Nephron progenitor cell (in vitro differentiated cells): Measurements from ENCODE around the gene PTPRK.

Experiments
- DNase-seq: peaks from one replicate; pipeline ENCODE4 v3.0.0; 2021
- H3K27ac Mint-ChIP-seq: 2 replicates; pipeline ENCODE4 v1.8.0; 2021; ENCODE audit warnings: mild to moderate bottlenecking, moderate library complexity, mixed read lengths
- H3K27me3 Mint-ChIP-seq: 2 replicates; pipeline ENCODE4 v1.8.0; 2021; ENCODE audit warnings: mild to moderate bottlenecking, low read depth, mixed read lengths; ENCODE audit not compliant: poor library complexity
- H3K36me3 Mint-ChIP-seq: 2 replicates; pipeline ENCODE4 v1.8.0; 2021; ENCODE audit warnings: low read depth, mixed read lengths
- H3K4me1 Mint-ChIP-seq: 2 replicates; pipeline ENCODE4 v1.8.0; 2021; ENCODE audit warnings: mixed read lengths
- H3K4me3 Mint-ChIP-seq: 2 replicates; pipeline ENCODE4 v1.8.0; 2021; ENCODE audit warnings: mild to moderate bottlenecking, moderate library complexity, mixed read lengths
- H3K9me3 Mint-ChIP-seq: 2 replicates; pipeline ENCODE4 v1.8.0; 2021; ENCODE audit warnings: mild to moderate bottlenecking, moderate library complexity, mixed read lengths
- CTCF ChIP-seq: fragments of 200-600 bp; sonication (generic); IDR thresholded peaks from 2 replicates; pipeline ENCODE4 v1.5.0; 2021; ENCODE audit warnings: antibody characterized with exemption

PTPRK gene

GRCh38 chr6:128225612-128226011, 294.8 kb downstream of the PTPRK start:
- no peak for TF ChIP-seq CTCF
- H3K4me3 Mint-ChIP-seq, result no peak overlapping the region
- DNase-seq, result no peak
- no peaks in the 10 kb centered on the region for H3K27me3 Mint-ChIP-seq
- no peaks in the 10 kb centered on the region for H3K4me1 Mint-ChIP-seq
- H3K36me3 Mint-ChIP-seq, result peaks cover 19% of the 10 kb centered on the region
- no peak overlapping the region for H3K27ac Mint-ChIP-seq
- no peaks in the 10 kb centered on the region for H3K9me3 Mint-ChIP-seq

GRCh38 chr6:128216917-128217316, 303.5 kb downstream of the PTPRK start:
- no peak for DNase-seq
- Mint-ChIP-seq H3K4me3 (no peak overlapping the region), H3K27ac (no peak overlapping the region), H3K27me3 (no peaks in the 10 kb centered on the region), H3K36me3 (peaks cover 23% of the 10 kb centered on the region), H3K4me1 (no peaks in the 10 kb centered on the region), H3K9me3 (no peaks in the 10 kb centered on the region)
- no peak for TF ChIP-seq CTCF

- H3K4me3 Mint-ChIP-seq, result no peak overlapping the region
- H3K36me3 Mint-ChIP-seq, result peaks cover 6% of the 10 kb centered on the region
- TF ChIP-seq CTCF, result no peak
- H3K27me3 Mint-ChIP-seq, result peaks cover 4% of the 10 kb centered on the region
- H3K9me3 Mint-ChIP-seq, result no peaks in the 10 kb centered on the region
- DNase-seq, result no peak
- peaks cover 12% of the 10 kb centered on the region for H3K4me1 Mint-ChIP-seq
- peak overlapping the region; percentile 33 for H3K27ac Mint-ChIP-seq
Measured at GRCh38 chr6:128209771-128210170, 310.6 kb downstream of the PTPRK start.

GRCh38 chr6:128208851-128209580, 311.4 kb downstream of the PTPRK start:
- Mint-ChIP-seq H3K4me1 (peaks cover 12% of the 10 kb centered on the region), H3K9me3 (no peaks in the 10 kb centered on the region), H3K27me3 (peaks cover 4% of the 10 kb centered on the region), H3K36me3 (peaks cover 13% of the 10 kb centered on the region), H3K4me3 (no peak overlapping the region), H3K27ac (peak overlapping the region; percentile 33)
- TF ChIP-seq CTCF, result no peak
- no peak for DNase-seq

GRCh38 chr6:128208078-128208477, 312.3 kb downstream of the PTPRK start:
- no peak overlapping the region for H3K27ac Mint-ChIP-seq
- no peak overlapping the region for H3K4me3 Mint-ChIP-seq
- DNase-seq, result no peak
- no peak for TF ChIP-seq CTCF
- peaks cover 17% of the 10 kb centered on the region for H3K36me3 Mint-ChIP-seq
- peaks cover 4% of the 10 kb centered on the region for H3K27me3 Mint-ChIP-seq
- H3K4me1 Mint-ChIP-seq, result peaks cover 12% of the 10 kb centered on the region
- no peaks in the 10 kb centered on the region for H3K9me3 Mint-ChIP-seq
